NCI-H1105 treated with DMSO at 0.1 percent for 48 hours (cell line): ENCODE data around the gene ZG16B.

Experiments used
- DNase-seq: peaks from one replicate; lab custom pipeline; 2025; lab: John Stamatoyannopoulos, UW

Gene ZG16B

GRCh38 chr16:2845116-2845515 is 15.0 kb downstream of the ZG16B start:
- DNase-seq: no peak

GRCh38 chr16:2846511-2847310 is 16.6 kb downstream of the ZG16B start:
- no peak for DNase-seq

DNA sequence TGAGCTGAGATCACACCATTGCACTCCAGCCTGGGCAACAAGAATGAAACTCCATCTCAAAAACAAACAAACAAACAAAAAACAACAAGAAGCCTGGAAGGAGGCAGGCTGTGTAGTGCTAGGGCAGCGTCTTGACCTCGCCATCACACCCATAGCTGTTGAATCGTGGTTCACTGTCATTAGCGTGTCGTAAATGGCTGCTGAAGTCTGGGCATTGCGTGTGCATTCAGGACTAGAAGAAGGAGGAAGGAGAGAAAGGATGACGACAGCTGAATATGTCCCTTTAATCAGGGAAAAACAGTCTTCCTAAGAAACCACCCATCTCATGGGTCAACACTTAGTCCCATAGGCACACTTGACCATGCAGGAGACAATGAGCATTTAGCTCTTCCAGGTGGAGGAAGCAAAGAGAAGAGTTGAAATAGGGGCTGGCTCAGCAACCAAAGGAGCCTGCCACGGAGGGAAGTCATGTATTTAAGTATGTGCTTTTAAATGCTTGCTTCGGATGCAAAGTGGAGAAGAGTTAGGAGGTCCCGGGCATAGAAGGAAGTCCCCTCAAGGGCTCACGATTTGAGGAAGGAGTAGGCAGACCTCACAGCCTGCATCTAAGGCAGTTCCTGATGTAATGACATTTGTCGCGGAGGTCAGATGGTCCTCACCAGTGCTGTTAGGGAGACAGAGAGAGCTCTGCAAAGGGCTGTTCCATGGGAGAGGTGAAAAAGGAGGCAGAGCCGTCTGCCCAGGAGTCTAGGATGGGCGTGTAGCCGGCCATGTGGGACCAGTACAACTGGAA is 19.0 kb downstream of the ZG16B start:
- DNase-seq: no peak

DNA sequence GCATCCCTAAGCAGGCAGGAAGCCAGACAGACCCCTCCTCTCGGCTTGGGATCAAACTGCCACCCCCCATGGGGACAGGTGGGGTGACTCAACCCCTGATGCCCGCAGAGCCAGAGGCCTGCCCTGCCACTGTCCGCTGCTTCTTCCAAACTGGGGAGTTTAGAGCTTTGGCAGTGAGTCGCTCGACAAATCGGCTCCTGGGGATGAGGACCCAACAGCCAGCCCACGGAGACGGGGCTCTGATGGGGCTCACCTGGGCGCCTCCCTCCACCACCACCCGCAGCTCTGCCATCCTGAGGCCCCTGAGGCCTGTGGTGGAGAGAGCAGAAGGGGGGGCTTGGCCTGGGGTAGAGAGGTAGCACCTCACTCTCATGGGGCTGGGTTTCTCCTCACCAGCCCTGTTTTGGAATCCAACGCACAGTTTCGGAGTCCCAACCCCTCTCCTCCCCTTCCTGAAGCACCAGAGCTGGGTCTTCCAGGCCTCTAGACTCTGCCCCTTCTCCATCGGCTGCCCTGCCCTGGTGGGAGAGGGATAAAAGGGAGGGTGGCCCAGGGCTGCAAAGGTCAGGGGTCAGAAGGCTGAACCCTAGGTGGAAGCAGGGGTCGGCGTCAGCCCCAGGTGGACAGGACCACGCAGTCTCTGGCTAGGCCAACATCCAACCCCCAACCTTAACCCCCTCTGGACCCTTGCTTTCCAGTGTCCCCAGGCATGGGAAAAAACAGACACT is 22.1 kb downstream of the ZG16B start:
- DNase-seq: no peak

DNA sequence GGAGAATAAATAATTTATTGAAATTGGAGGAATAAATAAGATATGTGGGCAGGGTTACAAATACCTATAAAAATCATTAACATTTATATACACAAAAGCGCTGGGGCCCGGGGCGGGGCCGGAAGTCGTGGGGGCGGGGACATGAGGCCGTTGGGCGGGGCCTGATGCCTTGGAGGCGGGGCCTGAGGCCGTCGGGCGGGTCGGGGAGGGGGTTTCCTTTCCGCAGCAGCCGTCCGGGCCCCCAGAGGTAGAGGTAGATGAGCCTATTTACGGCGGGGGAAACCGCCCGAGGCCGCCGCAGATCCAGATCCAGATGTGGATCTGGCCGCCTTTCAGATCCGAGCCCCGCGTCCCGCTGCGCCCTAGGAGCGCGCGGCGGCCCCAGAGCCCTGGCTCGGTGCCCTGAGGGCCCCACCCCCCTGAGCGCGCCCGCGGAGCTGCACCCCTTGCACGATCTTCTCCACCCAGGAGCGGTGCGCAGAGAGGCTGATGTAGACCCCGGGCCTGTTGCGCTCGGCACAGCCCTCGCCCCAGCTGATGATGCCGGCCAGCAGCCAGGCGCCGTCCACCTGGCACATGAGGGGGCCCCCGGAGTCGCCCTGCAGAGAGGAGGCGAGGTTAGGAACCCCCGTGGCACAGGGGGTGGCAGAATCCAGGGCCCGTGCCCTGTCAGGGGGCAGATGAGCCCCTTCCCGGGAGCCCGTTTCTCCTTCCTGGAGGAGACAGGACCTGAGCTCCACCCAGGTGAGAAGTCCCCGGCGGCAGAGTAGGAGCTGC is 22.8 kb downstream of the ZG16B start:
- DNase-seq: no peak

- DNase-seq: no peak
Measured at GRCh38 chr16:2853531-2854073, 23.5 kb downstream of the ZG16B start.

DNA sequence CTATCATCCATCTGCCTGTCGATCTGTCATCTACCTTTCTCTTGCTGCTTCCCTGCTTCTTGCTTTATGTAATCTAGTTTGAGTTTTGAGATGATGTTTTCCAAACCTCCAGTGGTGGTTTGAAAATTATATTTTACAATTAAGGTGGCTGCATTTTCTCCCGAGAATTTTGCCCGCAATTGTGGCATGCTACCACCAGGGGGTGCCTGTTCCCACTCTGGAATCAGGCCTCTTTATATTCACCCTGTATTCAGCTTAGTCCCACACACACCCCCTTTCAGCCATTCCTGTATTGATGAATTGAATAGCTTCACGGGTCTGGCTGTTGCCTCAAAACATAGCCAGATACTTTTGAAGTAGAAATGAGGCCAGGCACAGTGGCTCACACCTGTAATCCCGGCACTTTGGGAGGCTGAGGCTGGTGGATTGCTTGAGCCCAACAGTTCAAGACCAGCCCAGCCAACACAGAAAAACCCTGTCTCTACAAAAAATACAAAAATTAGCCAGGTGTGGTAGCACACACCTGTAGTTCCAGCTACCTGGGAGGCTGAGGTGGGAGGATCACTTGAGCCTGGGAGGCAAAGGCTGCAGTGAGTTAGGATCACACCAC is 24.7 kb downstream of the ZG16B start:
- no peak for DNase-seq

DNA sequence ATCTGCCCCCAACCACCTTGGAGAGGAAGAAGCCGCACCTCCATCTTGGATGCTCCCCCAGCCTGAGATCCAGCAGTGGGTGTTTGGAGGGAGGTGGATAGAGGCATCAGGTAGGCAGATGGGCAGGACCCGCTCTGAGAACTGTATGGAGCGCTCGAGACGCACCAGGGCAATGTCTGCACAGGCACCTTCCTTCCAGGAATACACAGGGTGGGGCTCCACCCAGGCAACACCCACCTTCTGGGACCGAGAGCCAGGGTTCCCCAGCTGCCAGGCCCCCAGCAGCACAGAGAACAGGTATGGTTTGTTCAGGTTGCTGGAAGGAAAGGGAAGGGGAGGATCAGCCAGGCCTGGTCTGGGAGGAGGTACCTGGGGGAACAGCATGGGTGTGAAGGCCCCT is 25.4 kb downstream of the ZG16B start:
- DNase-seq: no peak

DNA sequence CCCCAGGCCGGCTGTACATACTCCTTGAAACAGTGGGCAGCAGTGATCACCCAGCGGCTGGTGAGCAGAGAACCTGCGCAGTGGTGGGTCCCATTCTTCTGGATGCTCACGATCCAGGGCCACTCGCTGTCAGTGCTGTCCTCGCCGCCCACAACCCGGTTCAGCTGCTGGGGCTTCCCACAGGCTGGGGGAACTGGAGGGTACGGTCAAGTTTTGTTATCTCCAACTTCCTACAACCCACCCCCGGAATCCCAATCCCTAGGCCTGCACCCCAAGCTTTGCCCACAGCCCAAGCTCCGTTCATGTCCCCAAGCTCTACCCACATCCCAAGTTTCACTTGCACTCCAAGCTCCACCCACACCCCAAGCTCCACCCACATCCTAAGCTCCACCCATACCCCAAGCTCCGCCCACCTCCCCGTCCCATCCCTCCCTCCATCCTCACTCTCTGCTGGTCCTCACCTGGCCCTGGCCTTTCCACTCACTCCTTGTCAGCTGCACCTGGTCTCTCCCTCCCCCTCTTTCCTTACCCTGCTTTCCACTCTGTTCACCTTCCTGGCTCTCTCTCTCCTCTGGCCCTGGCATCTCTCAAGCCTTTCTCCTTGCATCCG is 26.1 kb downstream of the ZG16B start:
- no peak for DNase-seq

GRCh38 chr16:2856686-2857450 is 26.8 kb downstream of the ZG16B start:
- DNase-seq: no peak

- no peak for DNase-seq
Measured at GRCh38 chr16:2857451-2858244, 27.5 kb downstream of the ZG16B start, which contains the start of gene PRSS22. PRSS22 (minus strand) TSS chr16:2858170; CDS start chr16:2858104, 66 bp downstream.

GRCh38 chr16:2858245-2859025 is 28.3 kb downstream of the ZG16B start:
- peak; percentile 16 for DNase-seq

- no peak for DNase-seq
Measured at GRCh38 chr16:2859686-2860265, 29.7 kb downstream of the ZG16B start.

- no peak for DNase-seq
Measured at GRCh38 chr16:2860826-2861567, 30.9 kb downstream of the ZG16B start.

GRCh38 chr16:2865651-2866050 is 35.5 kb downstream of the ZG16B start:
- DNase-seq: no peak

- DNase-seq: no peak
Measured at GRCh38 chr16:2866431-2866830, 36.3 kb downstream of the ZG16B start.

DNA sequence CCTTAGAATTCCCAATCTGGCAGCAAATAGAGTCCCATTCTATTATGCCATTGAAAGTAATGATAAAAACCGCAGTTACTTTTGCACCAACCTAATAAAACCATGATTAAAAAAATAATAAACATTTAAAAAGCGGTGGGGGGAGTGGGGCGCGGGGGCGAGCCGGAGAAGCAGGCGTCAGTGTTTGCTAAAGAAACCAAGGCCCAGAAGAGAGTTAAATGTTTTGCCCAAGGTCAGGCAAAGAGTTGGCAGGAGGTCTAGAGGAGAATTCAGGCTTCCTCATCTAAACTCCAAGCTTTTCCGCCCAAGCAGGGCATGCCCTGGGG is 37.5 kb downstream of the ZG16B start:
- DNase-seq: no peak
